SIG-M5 (cell line): ENCODE results near the gene ADAMTS9.

Experiments used
- DNase-seq: peaks from one replicate; lab custom pipeline; 2025; lab: John Stamatoyannopoulos, UW

Gene ADAMTS9

DNA sequence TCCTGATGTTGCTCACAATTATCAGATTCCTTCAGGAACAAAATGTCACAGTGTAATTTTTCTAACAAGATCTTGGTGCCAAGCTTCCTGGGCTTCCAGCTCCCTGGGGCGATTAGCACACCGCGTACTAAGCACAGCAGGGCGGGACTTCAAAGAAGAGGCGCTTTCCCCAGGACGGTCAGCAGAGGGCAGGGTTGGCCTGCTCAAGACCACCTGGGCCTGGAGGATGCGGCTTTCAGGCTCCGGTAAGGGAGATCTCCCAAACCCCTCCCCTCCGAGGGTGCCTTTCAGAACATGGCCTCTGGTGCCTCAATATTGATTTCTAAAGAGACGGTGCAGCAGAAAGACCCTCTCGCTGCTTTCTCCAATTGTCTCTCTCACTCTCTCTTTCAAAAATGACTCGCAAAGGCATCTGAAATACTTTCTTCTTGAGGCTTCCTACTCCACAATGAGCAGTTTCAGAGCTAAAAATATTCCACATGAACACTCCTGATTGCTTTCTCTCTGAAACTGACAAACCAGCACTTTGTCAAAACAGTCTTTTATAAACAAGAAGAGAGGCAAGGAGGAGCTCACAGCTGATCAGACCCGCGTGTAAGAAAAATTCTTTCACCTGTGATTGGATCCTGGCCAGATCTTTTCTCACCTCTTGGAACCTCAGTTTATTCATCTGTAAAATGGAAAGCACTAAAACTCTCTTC lies 154.0 kb downstream of the ADAMTS9 start:
- DNase-seq = peak; percentile 29

DNA sequence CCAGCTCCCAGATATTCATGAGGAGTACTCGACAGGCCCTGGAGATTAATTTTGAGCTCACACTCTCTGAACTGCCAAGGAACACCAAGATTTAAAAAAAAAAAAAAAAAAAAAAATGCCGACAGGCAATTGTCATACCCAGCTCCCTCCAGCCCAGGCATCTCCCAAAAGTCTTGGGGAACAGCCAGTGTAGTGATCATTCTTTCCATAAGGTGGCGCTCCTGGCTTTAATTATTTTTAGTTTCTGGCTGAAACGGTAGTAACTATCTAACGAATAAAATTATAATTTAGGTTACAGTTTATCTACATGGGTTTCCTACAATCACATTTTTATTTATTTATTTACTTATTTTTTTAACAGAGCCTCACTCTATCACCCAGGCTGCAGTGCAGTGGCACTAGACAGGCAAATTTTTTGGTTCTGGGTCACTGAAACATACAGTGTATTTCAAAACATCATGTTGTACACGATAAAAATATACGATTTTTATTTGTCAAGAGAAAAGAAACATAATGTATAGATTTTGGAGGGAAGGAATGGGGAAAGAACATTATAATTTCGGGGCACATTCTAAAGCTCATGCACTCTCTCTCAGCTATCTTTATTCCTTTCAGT lies 157.3 kb downstream of the ADAMTS9 start:
- DNase-seq = no peak

DNA sequence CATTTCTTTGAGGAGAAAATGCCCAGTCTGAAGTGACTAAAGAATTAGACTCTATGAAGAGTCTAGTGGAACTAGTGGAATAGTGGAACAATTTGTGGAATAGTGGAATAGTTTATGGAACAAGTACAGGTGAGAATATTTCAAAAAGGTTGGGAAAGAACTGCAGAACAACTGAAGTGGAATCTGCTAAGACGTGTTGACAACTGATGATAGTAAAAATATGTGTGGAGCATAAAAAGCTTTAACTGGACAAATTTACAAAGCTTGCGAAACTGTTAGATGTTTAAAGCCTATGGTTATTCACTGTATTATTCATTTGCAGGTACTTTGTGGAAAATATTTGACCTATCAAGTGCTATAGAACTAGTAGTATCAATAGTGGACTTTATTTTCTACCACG lies 164.5 kb downstream of the ADAMTS9 start:
- DNase-seq = no peak

DNA sequence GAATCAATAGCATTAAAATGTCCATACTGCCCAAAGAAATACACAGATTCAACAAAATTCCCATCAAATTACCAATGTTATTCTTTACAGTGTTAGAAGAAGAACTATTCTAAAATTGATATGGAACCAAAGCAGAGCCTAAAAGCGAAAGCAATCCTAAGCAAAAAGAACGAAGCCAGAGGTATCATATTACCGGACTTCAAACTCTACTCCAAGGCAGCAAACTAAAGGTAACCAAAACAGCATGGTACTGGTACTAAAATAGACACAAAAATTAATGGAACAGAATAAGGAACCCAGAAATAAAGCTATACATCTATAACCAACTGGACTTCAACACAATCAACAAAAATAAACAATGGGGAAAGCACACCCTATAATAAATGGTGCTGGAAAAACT lies 167.5 kb downstream of the ADAMTS9 start:
- no peak for DNase-seq

DNA sequence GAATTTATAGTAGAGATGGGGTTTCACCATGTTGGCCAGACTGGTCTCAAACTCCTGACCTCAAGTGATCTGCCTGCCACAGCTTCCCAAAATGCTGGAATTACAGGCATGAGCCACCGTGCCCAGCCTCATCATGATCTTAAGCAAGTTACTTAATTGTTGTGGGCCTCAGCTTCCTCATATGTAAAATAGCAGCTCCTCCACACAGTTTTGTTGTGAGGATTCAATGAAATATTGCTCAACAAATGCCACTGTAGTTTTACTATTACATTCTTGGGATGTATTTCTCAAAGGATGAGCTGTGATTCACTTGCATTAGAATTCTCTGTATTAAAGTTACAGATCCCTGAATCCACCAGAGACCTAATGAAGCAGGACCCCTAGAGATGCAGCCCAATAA lies 168.8 kb downstream of the ADAMTS9 start:
- DNase-seq = no peak

DNA sequence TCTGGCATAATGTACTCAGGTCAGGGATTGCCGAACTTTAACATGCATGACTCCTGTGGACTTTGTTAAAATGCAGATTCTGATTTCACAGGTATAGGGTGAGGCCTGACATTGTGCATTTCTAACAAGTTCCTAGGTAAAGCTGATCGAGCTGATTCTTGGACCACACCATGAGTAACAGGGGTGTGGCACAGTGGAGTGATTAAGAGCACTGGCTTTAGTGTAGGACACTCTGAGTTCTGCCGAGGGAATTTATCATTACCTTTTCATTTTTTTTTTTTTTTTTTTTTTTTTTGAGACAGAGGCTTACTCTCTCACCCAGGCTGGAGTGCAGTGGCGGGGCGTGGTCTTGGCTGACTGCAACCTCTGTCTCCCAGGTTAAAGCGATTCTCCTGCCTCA lies 169.3 kb downstream of the ADAMTS9 start:
- no peak for DNase-seq

DNA sequence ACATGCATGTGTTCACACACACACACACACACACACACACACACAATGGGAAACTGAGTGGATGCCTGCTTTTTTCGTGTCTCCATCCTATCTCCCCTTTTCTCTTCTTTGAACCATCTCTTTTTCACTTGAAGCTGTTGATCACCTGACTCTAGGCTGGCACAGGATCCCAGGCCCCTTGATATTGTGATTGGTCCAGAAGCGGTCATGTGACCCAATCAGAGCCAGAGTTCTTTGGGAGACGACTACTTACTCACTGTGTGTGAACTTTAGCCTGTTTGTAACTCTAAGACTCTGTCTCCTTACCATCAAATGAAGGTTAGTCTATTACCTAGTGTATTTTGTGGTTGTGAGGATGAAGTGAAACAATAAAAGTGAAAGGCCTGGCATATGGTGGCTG lies 172.9 kb downstream of the ADAMTS9 start:
- DNase-seq = no peak

DNA sequence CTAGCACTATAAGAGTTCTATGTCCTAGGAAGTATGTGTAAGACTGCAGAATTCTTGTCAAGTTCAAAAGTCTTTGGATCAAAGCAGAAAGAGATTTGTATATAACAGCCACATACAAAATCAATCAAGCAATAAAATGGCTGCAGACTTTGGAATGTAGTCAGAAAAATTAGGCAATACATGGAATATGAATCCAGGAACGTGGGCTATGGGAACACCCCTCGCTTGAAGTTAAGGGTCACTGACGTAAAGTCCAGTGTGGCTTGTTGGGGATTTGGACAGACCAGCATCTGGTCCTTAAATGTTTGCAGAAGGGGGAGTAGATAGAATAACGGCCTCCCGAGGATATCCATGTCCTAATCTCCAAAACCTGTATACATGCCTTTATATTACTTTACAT lies 178.6 kb downstream of the ADAMTS9 start:
- no peak for DNase-seq

DNA sequence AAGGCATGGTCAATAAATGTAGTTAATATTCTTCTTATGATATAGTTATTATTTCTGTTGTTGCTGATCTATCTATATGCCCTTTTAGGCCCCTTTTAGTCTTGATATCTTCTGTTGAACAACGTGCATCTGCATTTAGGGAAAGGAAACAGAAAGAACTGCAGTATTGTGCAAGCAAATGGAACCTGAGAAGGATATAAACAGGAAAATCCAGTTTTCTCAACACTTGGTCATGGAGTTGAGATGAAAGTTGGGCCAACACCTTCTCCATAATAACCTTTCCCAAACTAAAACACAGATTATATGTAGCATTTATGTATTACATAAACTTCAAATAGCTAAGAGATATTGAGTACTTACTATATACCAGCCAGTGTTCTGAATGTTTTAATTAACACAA lies 179.7 kb downstream of the ADAMTS9 start:
- no peak for DNase-seq

DNA sequence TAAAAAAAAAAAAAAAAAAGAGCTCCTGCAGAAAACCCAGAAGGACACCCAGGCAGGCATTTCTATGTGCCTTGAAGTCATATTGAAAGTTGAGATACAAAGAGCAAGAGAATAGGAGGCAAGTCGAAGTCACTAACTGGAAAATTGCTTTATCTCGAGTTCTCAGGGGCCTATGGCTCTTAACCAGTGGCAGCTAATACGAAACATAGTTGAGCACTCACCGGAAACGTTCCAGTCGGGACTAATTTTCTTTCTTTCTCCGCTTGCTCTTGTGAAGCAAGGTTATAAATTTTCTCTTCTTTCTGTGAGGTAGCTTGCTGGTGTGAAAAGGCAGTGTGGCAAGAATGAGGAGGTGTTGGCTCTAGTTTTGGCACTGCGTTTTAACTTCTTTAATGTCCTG lies 181.5 kb downstream of the ADAMTS9 start:
- no peak for DNase-seq

DNA sequence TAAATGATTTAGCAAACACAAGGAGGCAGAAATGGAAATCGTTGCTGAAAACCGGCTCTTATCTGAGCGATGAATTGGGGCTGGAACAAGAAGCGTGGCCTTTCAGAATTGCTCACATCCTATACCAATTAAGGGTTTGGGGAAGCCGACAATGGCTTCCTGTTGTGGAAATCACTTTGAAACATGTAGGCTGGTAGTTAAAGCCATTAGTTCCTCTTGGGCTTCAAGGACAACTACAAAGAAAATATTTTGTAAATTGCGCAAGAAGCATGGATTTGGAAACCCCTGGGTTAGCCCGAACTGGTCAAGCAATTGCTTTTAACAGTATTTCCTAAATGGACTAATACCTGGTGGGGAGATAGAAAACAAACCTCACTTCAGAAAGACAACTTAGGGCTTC lies 182.4 kb downstream of the ADAMTS9 start:
- DNase-seq = no peak

DNA sequence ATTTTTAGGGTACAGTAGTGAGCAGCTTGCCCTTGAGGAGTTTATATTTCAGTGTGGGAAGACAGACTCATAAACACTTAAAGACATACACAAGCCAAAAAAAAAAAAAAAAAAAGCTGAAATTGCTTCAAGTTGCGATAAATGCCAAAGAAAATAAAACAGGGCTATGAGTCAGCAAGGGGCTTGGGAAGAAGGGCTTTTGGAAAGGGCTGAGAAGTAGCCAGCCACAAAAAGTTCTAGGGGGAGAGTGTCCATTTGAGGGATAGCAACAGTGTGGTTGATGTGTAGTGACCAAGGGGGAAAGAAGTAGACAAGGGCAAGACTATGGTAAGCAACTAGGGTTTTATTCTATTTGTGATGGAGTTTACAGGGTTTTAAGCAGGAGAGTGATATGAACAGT lies 185.5 kb downstream of the ADAMTS9 start:
- no peak for DNase-seq

DNA sequence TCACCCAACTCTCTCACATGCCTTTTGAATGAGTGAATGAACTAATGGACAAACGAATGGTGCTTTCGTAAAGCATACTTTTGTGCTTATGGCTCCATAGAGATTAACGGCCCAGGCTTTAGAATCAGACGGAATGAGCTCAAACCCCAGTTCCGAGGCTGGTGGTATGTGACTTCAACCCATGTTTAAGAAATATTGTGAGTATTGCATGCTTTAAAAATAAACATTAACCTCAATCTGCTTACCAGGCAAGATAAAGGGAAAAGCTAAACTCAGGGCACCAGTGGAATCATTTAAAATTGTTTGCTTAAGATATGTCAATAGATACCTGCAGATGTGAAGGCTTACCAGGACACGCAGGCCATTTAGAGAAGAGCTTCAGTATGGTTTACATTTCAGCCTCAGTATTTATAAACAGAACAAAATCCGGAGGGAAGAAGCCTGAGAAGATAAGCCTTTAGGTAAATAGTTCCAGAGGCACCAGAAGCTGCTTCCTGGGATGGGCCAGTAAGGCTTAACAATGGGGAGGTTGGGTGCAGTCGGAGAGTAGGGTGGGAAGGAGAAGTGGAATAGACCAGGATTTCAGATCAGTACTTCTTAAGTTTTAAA lies 186.4 kb downstream of the ADAMTS9 start:
- DNase-seq = no peak

DNA sequence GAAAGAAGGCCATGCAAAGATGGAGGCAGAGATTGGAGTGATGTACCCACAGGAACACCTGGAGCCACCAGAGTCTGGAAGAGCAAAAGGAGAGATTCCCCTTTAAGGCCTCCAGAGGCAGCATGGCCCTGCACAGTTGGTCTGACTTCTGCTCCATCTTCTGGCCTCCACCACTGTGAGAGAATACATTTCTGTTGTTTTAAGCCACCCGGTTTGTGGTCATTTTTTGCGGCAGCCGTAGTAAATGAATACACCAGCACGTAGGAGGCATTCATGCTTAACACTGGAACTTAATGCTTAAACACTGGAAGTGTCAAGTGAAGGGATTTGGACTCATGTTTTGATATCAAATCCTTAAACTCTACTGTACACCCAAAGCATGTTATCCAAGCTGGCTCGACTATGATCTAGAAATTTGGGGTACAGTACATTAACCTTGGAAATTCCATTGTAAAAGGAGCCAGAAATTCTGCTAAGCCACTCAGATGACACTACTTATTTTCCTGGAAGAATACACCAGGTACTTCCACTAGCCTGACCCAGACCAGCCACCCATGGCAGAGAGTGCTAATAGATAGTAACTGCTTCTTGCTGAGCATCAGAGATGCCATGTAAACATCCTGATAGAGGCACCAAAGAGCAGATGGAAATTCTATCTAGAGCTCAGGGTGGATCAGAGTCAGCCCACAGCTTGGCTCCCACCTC lies 190.9 kb downstream of the ADAMTS9 start:
- no peak for DNase-seq

DNA sequence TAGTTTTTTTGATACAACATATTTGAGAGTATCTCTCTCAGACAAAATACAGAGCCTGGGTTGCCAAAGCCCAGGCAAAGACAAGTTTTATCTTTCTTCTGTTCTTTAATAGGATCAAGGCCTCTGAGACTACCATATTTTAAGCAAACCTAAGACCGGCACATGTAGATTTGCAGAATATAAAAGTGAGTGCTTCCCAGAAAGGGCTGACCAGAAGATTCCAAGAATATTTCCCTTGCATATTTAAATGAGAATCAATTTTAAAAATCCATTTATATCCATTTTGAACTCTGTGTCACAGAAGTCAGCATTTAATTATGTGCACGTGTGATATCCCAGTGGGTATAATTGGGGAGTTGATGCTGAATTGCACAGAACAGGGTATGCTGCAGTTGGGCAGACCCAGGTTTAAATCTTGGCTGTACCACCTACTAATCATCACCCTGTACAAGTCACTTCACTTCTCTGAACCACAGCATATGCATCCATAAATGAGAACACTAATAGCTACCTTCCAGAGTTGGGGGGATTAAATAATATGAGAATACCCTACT lies 191.9 kb downstream of the ADAMTS9 start:
- DNase-seq = no peak

DNA sequence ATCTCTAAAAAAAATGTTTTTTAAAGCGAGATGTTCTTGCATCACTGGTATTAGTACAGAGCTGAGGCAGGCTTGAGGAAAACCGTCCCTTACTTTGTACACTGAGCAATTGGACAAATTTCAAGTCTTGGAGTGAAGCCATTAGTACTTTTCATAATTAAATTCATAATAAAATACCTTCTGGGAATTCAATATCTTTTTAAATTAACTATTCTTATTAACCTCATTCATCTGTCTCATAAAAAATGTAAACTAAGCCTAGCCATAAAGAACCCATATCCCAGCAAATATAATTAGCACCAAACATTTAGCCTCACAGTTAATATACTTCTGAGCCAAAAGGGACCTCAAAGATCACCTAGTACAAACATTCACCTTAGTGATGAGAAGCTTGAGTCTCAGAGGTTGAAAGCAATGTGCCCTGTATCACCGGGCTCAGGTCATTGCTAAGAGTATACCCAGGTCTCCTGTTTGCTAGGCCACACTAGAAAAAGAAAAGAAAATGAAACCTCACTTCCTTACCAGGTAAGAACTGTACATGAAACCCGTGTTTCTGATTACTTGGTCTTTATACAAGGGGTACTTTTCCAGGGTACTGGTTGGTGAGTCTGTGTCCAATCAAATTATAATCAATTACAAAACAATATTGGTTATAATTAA lies 192.5 kb downstream of the ADAMTS9 start:
- DNase-seq = no peak

DNA sequence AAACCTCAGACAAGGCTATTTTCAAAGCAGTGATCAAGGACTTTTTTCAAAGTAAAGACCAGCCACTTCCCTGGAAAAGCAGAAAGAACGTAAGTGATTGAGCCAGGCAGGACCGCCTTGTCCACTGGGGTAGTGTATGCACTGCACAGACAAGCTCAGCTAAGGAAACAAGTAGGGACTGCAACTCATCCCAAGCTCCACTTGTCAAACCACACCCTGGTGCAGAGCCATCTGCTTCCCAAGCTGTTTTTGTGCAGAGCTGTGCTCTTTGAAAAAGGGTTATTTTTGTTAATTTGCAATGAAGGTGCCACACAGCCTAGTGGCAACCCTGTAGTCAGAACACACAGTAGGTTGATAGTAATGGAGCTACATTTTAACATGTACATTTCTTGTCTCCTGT lies 193.3 kb downstream of the ADAMTS9 start:
- DNase-seq = no peak

DNA sequence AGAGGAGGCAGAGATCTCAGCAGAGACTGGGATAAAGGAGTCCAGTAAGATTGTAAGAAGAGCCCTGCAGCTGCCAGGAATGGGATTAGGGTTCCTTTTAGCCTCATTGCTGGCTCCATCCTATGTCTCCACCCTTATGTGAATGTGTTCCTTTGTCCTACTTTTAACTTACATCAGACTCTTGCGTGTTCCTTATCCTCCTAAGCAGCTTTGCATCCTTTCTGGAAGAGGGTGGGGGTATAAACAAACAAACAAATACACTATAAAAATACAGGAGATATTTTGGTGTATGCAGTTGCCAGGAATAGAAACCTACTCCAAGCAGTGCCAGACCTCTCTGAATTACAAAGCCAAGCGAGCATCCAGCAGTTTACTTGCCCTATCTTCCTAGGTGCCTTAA lies 194.7 kb downstream of the ADAMTS9 start:
- no peak for DNase-seq

DNA sequence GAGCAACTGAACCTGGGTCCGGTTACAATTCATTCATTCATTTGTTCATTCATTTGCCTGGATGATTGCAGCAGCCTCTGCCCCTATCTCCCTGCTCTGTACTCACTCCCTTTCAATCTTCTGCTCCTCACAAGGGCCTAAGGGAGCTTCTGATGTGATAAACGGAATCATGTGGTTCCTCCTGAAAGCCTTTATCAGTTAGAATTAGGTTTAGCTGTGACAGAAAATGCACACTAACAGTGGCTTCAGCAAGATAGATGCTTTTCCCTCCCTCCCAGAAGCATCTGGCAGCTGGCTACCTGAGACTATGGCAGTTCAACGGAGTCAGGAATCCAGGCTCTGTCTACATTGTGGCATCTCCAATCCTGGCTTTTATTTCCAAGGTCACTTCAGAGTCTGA lies 196.0 kb downstream of the ADAMTS9 start:
- no peak for DNase-seq

DNA sequence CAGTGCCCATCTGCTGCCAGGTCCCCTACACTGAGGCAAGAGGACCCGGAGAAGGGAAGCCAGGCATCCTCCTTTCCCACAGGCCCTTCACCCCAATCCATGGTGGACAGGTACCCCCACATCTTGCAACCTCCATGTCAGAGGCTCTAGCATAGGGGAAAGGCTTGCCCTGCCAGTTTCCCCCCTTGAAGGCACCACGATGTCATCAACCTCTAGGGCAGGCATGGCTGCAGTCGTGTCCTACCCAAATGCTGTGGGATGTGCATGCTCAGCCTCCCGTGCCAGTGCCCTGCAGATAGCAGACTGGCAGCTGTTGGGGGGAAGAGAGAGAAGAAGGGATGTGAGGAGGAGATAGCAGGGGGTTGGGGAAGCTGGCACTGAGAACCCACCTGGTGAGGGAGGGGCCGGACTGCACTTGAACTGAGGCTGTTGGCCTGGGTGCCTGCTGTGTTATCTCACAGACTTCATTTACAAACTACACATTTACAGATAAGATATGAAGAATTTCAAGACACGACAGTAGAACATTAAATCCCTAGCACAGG lies 197.5 kb downstream of the ADAMTS9 start:
- no peak for DNase-seq

DNA sequence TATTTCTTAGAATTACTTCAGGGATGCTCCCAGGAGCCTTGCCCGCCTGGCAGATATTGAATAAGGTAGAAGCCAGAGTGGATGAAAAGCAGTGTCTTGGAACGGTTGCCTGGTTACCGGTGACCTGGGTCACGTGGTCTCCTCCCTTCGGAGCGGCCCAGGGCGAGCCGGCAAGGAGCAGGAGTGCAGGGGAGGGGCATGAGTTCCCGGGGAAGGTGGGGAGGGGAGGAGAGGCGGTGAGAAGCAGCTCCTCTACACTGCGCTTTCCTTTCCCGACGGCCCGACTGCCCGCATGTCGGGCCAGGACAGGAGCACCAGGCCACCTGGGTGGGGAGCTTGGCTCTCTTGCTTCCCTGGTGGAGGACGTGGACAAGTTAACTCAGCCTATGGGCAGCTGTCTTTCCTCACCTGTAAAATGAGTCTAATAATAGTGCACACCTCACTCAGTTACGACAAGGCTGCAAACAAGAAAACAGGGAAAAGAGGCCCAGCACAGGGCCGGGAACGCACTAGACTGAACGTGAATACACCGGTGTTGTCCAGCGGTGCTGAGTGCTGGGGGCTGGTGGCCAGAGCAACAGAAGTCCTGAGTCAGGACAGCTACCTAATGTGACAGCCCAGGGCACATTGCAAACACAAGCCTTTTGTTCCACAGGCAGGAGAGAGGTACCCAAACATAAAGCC lies 198.3 kb downstream of the ADAMTS9 start:
- DNase-seq = no peak
